Stimulated activated CD4-positive, alpha-beta T cell treated with anti-CD3 and anti-CD28 coated beads, Interleukin-12 subunit alpha, Interleukin-12 subunit beta, amount 100 ng/mL, for 4 hours (primary cell): Measurements from ENCODE around the gene HELT.

ENCODE experiments used
- DNase-seq: peaks from one replicate; pipeline ENCODE4 v3.0.0-alpha.2; 2020

HELT gene

DNA sequence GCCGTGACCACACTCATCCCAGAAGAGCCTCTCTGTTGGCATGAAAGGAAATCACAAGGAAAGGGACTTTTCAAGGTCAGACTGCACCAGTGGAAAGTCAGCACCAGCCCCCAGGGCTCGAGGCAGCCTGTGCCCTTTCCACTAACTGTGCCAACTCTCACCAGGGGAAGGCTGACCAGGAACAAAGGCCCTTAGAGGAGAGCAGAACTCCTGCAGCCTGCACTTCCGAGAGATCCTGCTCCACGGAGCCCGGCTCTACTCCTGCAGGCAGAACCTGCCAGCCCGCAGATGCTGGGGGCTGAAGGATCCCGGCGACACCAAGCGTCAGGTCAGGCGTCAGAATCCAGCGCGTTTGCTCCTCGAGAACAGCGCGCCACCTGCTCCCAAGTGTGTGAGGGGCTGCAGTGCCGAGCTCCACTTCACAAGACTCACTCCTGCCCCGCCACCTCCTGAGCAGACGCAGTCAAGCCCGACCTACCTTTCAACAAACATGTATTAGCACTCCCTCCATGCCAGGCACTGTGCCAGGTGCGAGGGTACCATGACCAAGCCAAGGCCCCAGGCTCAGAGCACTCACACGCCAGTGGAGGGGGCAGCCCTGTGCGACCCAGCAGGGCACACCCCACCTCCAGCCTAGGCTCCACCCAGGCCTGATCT, 13.6 kb upstream of the HELT start:
- no peak for DNase-seq

DNA sequence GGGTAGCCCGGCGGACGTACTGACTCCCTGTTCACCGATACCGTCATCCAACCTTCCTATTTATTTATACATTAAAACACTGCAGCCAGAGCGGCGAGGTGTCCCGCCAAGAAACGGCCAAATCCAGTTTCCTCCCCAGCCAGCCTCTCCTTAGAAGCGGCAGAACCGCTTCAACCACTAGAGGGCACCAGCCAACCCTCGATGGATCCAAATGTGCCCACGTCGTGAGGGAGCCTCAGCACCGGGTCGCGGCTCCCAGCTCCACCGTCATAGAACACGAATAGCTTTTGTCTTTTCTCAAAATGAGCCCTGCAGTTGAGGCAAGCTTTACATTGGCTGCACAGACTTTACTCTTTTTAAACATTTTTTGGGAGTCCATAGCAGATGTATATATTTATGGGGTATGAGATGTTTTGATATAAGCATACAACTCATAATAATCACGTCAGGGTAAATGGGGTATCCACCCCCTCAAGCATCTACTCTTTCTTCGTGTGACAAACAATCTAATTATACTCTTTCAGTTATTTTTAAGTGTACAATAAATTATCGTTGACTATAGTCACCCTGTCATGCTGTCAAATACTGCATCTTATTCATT, 13.0 kb upstream of the HELT start:
- peak; percentile 75 for DNase-seq

DNA sequence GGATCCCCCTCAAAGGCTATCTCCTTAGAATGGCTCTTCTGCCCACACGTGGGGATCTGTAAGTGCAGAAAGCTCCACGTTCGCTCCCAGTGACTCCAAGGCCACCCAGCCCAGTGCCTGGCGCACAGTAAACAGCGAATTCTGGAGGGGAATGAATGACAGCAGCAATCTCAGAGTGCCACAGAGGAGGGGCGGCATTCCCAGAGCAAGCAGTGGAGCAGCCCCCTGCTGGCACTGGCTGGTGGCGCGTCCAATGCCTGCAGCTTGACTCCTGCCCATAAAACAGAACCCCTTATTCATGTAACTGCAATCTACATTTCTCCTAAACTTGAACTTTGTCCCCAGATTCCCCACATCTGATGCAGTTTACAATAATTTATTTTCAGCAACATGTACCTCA, 6.9 kb upstream of the HELT start:
- peak; percentile 20 for DNase-seq

DNA sequence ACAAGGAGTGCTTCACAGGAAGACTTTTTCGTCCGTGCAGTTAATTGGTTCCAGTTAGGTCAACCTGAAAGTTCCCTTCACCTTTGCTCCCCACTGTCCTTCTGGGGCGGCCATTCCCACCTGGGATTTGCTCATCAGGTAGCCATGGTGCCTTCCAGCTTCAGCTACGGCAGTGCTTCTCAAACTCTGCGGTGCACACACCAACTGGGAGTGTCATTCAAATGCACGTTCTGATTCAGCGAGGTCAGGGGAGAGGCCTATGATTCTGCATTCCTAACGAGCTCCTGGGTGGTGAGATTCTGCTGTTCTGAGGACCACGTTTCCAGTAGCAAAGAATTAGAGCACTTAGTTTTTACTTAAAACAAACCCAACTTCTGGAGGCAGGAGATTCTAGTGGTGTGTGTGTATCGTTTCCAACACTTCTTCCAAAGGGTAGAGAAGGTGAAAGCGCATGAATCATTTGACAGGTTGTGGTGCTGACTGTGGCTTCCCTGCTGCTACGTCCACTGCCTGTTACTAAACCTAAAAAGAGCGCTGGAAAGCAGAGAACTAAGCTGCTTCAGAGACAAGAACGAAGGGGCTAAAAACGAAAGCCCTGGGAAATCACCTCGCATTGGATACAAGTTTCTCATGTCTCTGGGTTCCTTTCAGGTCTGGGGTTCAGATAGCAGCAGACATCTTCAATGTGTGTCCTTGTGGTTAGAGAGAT, 4.7 kb upstream of the HELT start:
- DNase-seq: no peak

GRCh38 chr4:185015108-185015507, 3.2 kb upstream of the HELT start:
- no peak for DNase-seq

- DNase-seq: no peak
Measured at GRCh38 chr4:185016101-185016940, 2.0 kb upstream of the HELT start.

GRCh38 chr4:185016946-185017758, 1.1 kb upstream of the HELT start:
- no peak for DNase-seq

DNA sequence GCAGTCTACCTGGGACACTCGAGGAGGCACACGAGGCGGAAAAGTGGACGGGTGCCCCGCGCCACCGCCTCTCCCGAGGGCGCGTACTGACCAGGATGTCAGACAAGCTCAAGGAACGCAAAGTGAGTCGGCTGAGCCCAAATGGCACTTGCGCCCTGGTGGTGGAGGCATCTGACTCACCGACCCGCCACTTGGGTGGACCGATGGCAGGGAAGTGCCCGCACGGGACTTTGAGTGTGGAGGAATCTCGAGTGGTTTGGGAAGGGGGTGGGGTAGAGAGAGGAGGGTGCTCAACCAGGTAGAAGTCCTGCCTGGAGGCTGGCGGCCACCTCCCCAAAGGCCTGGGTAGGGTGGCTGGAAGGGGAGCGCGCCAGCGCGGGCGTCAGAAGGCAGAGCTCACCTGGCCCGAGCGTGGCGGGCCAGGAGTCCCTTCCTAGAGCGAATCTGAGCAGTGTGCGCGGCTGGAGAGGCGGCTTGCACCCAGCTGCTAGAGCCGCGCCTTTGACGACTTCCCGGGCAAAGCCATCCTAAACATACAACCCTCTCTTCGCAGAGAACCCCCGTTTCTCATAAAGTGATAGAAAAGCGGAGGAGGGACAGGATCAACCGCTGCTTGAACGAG, 655 bp downstream of the HELT start:
- DNase-seq: no peak

- DNase-seq: no peak
Measured at GRCh38 chr4:185019456-185020292, 1.4 kb downstream of the HELT start.

- no peak for DNase-seq
Measured at GRCh38 chr4:185020293-185020808, 2.1 kb downstream of the HELT start.

GRCh38 chr4:185020863-185021761, 2.8 kb downstream of the HELT start:
- DNase-seq: no peak

DNA sequence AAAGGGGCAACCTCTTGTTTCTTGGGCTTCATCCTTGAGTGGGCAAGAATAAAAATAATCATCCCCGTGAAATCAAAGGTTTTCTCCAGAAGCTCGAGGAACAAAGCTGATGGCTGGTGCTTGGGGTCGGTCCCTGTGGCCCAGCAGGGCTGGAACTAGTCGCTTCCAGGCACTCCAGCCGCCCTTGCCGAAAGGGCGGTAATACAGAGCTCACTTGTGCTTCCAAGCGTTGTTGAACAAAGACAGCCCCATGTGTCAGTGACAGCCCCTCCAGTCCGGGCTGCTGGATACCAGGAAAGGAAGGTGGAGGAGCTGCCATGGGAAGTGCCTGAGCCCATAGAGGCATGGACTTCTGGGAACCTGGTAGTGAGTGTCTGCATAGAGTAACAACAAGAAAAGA, 5.2 kb downstream of the HELT start:
- DNase-seq: no peak

- no peak for DNase-seq
Measured at GRCh38 chr4:185028625-185029024, 10.3 kb downstream of the HELT start.

- no peak for DNase-seq
Measured at GRCh38 chr4:185031611-185032010, 13.3 kb downstream of the HELT start.

DNA sequence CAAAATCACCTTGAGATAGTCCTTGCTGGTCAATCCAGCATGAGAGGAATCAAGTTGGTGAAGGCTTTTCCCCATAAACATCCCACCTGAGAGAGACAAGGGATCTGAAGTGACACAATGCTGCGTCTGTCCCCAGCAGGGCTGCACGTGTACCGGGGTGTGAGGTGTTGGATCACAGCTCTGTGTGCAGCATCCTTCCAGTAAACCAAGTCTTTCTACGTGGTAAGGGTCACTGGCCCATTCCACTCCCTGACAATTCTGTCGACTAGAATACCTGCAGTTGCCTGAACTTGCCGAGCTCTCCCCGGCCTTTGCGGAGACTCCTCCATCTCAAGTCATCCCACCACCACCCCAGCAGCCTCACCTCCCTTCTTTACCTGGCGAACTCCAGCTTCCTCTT, 14.8 kb downstream of the HELT start:
- no peak for DNase-seq

- DNase-seq: no peak
Measured at GRCh38 chr4:185033950-185034349, 15.7 kb downstream of the HELT start.

DNA sequence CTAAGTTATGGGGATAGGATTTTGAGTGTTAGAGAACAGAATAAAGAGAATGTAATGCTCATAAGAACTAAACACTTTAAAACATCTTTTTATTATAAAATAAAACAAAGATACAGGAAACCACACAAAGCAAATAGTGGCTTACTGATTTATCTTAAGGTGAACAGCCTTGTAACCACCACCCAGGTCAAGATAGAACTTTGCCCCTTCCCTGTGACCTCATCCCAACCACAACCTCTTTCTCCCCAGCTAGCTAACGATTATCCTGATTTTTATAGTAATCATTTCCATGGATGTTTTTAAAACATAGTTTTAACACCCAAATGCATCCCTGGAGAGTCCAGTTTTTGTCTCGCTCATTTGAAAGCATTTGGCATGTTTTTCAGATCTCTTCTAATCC, 17.0 kb downstream of the HELT start:
- DNase-seq: no peak

DNA sequence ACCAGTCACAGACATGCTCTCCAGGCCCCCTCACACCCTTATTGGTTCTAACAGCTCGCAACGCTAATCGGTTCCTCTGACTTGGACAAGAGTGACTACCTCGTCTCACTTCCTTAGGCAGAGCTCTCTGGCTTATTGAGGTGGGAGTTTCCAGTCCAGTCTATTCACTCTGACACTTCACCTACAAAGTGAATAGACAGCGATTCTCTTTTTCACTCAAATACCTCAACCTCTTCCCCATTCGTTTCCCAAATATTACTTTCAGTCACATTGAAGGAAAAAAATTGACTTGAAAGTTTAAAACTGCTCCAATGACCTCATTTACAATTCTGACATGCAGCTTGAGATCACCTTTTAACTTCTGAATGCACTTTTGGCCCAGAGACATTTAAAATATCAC, 17.7 kb downstream of the HELT start:
- no peak for DNase-seq

DNA sequence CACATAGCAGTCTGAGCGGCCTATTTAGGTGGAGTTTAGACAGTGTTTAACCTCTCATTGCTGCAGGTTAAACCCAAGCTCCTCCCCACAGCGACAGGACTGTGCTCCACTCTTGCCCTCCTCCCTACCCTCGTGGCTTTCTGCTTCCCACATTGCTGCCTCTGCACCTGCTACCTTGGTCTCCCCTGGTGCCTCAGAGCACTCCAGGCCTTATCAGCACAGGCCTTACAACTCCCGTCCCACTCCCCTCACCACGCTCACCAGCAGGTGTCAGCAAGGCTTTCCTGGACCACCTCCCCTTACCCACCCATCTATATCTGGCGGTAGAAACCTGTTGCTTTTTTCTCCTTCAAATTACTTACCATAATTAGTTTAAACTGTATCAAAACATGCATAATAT, 18.6 kb downstream of the HELT start:
- DNase-seq: no peak
